Fibroblast of pulmonary artery (primary cell): ENCODE results near the gene MFNG.
A peak's percentile ranks its signal among the peaks of the same experiment; 100 is the strongest.
"Not testable (repeated sequence)": the region's sequence is repeated elsewhere in the genome, so short reads cannot be mapped to it uniquely, and the experiment has no call there.

Experiments
- DNase-seq: peaks from one replicate; pipeline ENCODE4 v3.0.0-alpha.2; 2010; ENCODE audit warnings: low read depth
- H3K4me3 ChIP-seq: replicated peaks from 2 replicates; pipeline ENCODE4 v1.5.1; 2011; ENCODE audit warnings: low read depth, mild to moderate bottlenecking, control low read depth, low read length, moderate library complexity
- TF ChIP-seq, protein P1 (sequence below): IDR thresholded peaks from 2 replicates; pipeline ENCODE4 v1.5.1; 2011; ENCODE audit warnings: mild to moderate bottlenecking, control low read depth, low read length, inconsistent platforms; ENCODE audit errors: missing control alignments

The MFNG gene, protein sequence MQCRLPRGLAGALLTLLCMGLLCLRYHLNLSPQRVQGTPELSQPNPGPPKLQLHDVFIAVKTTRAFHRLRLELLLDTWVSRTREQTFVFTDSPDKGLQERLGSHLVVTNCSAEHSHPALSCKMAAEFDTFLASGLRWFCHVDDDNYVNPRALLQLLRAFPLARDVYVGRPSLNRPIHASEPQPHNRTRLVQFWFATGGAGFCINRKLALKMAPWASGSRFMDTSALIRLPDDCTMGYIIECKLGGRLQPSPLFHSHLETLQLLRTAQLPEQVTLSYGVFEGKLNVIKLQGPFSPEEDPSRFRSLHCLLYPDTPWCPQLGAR

DNA sequence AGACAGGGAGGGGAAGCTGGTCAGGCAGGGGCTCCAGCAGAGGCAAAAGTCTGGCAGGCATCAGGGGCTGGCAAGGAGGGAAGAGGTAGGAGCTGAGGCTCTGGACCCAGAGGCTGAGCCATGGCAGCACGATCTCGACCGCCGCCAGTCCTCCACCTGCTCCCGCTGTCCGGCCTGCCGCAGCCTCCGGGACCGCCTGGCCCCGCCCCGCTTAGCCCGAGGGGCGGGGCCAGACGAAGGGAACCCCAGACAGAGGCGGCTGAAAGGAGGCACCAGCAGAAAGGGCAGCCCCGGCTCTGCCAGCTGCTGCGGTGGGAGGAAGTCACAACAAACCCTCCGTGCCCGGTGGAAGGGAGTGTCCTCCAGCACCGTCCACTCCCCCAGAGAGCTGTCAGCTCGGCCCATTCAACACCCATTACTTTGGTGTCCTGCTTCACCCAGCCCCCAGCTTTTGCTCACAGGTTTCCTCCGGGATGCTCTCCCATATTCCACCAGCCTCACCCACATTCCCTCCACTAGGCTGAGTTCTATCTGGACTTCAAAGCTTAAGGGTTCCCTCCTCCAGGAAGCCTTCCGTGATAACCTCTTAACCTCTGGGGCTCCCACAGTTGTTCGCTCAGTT, at the start of gene MFNG:
MFNG (minus strand) TSS at position 161 of the 622 bp plus-strand sequence. CDS start 207 bp downstream, outside the sequence.
- H3K4me3 ChIP-seq, result no peak within 1 kb of the TSS
- TF ChIP-seq, protein P1, sequence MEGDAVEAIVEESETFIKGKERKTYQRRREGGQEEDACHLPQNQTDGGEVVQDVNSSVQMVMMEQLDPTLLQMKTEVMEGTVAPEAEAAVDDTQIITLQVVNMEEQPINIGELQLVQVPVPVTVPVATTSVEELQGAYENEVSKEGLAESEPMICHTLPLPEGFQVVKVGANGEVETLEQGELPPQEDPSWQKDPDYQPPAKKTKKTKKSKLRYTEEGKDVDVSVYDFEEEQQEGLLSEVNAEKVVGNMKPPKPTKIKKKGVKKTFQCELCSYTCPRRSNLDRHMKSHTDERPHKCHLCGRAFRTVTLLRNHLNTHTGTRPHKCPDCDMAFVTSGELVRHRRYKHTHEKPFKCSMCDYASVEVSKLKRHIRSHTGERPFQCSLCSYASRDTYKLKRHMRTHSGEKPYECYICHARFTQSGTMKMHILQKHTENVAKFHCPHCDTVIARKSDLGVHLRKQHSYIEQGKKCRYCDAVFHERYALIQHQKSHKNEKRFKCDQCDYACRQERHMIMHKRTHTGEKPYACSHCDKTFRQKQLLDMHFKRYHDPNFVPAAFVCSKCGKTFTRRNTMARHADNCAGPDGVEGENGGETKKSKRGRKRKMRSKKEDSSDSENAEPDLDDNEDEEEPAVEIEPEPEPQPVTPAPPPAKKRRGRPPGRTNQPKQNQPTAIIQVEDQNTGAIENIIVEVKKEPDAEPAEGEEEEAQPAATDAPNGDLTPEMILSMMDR, result no peak
- peak; percentile 34 for DNase-seq

DNA sequence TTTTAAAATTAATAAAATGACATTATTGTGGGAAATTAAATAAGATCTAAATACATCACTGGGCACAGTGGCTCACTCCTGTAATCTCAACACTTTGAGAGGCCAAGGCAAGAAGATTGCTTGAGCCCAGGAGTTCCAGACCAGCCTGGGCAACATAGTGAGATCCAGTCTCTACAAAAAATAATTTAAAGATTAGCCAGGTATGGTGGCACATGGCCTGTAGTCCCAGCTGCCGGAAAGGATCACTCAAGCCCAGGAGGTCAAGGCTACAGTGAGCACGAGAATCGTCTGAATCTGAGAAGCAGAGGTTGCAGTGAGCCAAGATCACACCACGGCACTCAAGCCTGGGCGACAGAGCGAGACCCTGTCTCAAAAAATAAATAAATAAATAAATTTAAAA, 49.0 kb upstream of the MFNG start:
- H3K4me3 ChIP-seq, result no peak overlapping the region
- DNase-seq, result no peak
- TF ChIP-seq, protein P1, result no peak

DNA sequence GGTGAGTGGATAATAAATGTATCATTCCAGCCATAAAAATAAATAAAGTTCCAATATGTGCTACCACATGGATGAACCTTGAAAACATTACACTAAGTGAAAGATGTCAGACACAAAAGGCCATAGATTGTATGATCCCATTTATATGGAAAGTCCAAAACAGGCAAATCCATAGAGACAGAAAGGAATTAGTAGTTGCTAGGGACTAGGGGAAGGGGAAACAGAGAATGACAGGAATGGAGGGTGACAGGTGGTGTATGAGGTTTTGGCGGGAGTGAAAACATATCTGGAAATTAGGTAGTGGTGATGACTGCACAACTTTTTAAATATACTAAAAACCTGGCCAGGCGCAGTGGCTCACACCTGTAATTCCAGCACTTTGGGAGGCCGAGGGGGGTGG, 48.3 kb upstream of the MFNG start:
- H3K4me3 ChIP-seq, result no peak overlapping the region
- TF ChIP-seq, protein P1, result no peak
- DNase-seq, result no peak

DNA sequence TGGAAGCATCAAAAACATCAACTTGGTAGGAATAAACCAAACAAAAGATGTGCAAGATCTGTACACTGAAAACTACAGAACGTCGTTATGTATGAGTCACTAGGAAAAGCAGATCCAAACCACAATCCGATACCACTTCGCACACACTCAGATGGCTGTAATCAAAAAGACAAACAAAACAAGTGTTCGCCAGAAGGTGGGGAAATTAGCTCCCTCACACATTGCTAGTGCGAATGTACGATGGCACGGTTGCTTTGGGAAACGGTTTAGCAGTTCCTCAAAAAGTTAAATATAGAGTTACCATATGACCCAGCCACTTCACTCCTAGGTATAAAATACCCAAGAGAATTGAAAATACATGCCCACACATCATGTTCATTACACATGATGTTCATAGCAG, 47.8 kb upstream of the MFNG start:
- TF ChIP-seq, protein P1, result no peak
- peak; percentile 82 for DNase-seq
- no peak overlapping the region for H3K4me3 ChIP-seq

DNA sequence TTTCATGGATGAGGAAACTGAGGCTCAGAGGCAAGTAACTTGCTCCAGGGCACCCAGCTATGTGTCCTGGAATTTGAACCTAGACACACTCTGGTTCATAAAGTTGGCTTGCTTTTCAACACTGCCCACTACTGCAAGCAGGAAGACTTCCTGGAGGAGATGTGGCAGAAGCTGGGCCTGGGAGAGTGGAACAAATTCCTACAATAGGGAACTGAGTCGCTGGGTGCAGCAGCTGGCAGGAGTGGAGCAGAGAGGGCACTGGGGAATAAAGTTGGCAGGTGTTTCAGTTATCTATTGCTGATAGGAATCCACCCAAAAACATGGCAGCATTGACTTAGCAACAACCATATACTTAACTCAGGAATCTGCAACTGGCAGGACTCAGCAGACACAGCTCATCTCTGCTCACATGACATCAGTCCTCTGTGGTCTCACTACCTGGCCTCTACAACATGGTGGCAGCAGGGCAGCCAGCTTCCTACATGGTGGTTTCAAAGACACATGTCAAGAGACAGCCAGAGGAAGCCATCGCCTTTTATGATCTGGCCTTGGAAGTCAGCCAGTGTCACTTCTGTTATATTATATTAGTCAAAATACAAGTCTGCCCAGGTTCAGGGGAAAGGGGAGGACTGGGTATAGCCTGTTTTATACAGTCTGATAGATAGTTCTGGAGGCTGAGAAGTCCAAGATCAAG, 43.6 kb upstream of the MFNG start:
- TF ChIP-seq, protein P1, result no peak
- DNase-seq, result no peak

DNA sequence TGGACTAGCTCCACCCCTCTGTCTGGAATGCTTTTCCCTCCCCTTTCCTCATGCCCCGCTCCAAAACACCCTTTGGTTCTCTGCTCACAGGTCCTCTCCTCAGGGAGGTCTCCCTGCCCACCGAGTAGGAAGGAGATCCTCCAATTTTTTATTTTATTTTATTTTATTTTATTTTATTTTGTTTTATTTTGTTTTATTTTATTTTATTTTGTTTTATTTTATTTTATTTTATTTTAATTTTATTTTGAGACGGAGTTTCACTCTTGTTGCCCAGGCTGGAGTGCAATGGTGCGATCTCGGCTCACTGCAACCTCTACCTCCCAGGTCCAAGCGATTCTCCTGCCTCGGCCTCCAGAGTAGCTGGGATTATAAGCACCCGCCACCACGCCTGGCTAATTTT, 41.8 kb upstream of the MFNG start:
- not testable (repeated sequence) for H3K4me3 ChIP-seq

More for the DNA sequence above, 43.6 kb upstream of the MFNG start:
- H3K4me3 ChIP-seq, result no peak overlapping the region

DNA sequence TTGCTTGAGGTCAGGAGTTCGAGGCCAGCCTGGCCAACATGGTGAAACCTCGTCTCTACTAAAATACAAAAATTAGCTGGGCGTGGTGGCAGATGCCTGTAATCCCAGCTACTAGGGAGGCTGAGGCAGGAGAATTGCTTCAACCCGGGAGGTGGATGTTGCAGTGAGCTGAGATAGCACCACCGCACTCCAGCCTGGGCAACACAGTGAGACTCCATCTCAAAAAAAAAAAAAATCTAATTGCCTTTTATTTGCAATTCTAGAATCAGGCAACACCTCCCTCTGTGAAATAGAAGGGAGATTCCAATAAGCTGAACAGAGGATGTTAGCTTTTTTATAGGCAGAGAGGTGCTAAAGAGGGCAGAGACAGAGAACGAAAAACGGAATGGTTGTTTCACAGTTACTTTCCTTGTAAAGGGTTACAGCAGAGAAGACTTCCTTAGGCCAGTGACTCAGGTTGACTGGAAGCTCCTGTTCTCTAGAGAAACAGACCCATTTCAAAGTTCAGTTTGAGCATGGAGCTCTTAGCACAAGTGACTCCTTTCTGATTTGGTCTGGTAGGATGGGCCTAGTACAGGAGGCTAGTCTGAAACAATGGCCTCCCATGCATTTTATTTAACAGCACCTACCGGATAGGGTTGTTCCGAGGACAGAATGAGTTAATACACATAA, 41.0 kb upstream of the MFNG start:
- DNase-seq, H3K4me3 ChIP-seq: not testable (repeated sequence)

More for the DNA sequence above, 41.8 kb upstream of the MFNG start:
- not testable (repeated sequence) for DNase-seq
